Cerebellar cortex (tissue), 1 donor: ENCODE measurements around the gene RALY.

ENCODE experiments used
- DNase-seq: peaks from one replicate; pipeline ENCODE4 v3.0.0-alpha.2; 2015; ENCODE audit warnings: low spot score

The RALY gene

DNA sequence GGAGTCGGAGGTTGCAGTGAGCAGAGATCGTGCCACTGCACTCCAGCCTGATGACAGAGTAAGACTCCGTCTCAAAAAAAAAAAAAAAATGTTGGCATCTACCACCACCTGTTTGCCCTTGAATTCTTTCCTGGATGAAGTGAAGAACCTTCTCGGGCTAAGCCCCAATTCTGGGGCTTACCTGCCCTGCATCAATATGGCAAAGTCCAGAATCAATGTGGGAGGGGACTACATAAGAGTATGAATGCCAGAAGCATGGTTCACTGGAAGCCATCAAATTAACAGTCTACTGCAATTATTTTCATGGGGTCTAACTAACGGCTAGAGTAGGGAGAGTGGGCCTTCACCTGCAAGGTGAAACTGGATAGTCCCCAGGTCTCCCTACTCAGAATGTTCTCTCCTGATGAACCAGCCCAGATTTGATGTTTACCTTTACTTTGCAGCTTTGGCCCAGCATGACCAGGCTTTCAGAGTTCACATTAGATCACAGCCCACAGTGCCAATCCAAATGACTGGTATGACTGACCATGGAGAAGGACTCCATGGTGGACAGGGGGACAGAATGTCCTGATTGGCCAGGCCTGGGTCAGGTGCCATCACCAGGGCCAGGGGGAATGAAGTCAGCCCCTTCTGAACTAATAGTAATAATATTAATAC, 7.0 kb upstream of the RALY start:
- no peak for DNase-seq

DNA sequence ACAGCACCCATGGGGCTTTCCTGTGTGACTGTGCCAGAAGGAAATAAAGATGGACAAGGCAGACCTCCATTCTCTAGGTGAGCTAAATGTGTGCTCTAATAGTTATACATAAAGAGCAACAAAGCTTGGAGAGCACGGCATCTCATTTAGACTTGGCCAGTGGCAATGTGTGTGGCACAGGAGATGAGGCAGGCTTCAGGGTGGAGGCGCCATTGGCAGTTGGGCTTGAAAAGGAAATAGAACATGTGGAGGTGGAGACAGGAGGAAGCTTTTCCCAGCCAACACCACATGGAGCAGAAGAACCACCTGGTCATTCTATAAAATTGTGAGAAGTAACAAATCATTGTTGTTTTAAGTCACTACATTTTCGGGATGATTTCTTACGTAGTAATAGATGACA, 3.6 kb upstream of the RALY start:
- no peak for DNase-seq

DNA sequence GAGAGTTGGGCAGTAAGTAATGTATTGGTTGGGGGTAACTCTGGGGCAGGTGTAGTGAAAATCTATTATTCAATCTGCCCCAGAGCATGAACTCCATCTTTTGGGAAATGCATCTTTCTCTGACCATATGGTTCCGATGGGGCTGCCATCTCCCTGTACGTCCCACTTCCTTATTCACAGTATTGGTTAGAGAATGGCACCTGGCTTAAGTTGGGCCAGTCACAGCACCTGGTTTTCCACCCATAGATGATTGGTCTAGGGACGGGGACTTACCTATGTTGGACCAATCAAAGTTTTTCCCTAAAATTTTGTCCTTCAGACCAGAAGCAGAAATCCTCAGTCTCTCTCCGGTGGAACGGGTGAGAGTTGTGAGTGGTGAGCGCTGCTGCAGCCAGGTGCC, 2.2 kb upstream of the RALY start:
- no peak for DNase-seq

DNA sequence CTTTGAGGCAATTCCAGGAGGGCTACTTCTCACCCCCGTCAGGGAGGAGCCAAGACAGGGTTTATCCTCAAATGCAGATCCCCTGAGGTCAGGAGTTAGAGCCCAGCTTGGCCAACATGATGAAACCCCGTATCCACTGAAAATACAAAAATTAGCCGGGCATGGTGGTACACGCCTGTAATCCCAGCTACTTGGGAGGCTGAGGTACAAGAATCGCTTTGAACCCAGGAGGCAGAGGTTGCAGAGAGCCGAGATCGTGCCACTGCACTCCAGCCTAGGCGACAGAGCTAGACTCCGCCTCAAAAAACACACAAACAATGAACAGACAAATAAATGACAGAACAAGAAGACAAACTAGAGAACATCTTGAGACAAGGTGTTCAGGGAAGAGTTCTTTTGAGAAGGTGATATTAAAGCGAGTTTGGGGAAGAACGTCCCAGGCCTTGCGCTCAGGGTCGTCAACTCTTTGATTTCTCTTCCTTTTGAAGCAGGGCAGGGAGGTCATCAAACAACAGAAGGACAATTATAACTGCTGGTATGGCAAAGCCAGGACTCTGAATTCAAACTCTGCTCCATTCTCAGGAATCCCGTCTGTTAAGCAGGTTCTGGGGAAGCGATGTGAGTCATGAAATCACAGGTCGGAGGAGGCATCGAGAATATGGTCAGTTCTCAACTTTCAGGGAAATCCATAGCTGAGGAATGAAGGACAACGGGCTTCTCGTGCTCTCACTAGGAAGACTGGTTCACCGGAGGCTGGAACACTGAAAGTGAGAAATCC, 1.4 kb upstream of the RALY start:
- no peak for DNase-seq

DNA sequence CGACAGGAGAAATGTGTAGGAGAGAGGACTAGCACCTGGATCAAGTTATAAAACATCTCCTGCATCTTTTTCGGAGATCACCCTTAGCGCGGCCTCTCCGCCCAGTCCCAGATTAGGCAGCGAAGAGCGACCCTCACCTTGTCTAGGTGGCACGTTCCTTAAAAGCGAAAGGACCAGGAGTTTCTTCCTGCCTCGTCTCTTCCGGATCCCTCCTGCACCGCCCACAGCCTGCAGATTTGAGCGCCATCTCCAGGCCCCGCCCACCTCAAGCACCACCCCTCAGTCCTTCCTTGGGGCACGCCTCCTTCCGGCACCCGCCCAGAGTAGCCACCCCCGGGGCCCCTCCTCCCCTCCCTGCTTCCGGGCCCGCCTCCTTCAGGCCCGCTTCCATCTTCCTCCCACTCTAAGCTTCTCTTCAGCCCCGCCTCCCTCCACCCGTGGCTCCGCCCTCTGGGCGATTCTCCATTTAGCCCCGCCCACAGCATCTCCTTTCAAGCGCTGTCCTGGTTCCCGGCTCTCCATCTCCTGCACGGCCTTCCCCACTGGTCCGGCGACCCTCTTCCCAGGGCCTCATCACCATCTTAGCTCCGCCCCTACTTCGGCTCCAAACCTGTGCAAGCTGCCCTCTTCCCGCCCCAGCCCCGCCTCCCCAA, 662 bp upstream of the RALY start:
- peak; percentile 99 for DNase-seq

DNA sequence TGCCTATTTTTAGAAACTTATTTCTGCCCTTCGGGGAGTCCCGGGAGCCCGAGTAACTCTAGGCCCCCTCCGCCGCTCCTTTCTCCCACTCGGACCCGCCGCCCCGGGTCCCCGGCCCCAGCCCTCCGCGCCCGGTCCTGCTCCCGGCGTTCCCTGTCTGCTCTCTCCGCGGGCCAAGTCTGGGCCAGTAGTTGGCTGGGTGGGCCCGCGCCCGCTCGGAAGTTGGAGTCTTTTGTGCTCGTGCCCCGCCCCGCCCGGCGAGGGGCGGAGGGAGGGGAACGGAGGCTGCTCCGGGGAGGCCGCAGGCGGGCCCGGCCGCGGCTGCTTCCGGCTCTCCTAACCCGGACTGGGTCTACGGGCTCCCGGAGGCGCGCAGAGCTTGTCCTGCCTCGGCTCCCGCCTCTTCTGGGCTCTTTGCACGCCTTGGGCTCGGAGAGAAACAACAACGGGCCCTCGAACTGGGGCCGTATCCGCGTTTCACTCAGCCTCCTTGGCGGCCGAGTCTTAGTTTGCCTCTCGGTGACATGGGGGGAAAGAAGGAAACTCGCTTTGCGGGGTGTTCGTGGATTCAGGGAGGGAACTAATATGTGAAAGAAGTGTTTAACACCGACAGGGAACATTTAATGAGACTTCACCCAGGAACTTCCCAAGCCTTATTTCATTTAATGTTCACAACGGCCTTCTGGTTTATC, 657 bp downstream of the RALY start:
- DNase-seq: peak; percentile 62

DNA sequence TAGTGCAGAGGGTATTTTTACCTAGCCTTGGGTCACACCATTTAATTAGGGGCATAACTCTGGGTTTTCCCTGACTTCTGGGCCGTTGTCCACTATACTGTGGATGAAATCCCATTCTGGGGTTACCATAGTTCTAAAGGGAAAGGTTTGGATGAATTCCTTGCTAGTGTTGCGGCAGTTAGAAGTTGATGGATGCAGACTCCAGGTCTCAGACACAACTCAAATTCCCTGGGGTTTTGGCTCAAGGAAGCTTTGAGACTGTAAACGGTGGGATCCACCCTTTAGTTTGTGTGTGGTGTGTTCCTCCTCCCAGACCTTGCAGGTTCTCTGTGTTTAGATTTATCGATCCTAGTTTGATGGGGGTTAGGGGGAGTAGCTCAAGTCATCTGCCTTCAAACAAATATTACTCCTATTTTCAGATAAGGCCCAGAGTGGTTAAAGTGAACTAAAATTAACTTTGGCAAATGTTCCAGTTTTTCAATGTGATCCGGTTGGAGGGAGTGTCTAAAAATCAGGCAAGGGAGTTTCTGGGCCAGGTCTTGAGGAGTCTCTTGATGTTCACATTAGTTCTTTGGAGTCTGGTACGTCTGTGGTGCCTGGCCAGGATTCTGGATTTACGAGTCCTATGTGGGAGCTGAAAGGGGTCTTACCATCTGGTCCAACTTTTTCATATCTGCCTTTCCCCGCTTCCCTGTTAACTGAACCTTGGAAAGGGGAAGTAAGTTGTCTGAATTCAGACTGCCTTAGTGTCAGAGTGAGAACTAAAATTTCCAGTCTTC, 1.5 kb downstream of the RALY start:
- DNase-seq: no peak

DNA sequence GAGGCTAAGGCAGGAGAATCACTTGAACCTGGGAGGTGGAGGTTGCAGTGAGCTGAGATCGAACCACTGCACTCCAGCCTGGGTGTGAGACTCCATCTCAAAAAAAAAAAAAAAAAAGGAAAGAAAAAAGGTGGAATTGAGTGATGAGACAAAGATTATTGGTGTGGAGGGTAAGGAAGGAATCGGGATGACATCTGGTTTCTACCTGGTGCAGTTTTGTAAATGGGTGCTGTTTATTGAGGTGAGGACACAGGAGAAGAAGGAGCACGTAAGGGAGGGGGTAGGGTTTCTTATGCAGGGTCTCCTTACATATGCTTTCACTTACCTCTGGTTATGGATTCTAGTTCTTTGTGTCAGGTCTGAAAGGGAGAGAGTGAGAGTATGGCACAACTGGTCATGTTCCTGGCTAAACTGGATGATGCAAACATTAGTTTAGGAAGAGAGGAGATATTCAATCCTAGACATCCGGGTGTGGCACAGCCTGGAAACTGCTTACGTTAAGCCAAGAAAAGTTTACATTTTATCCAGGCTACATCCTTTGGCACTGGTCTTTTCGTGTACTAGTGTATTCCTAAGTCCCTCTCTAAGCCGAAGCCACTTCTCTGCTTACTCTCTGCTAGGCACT, 5.4 kb downstream of the RALY start:
- no peak for DNase-seq

DNA sequence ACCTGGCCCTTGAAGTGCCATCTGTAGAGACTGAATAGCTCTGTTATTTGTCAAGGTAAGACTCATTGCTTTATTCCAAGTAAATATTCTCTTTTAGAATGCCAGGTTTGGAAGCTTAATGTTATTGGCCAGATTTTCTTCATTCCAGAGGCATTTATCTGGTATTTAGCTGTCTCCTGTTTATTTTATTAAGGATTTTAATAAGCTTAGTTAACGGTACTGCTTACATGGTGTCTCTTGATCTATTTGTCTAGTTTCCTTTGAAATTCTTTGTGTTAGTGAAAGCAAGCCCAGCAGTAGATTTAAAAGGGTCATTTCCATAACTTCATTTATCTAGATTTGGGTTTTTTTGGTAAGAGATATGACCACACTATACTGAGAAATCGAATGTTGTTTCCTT, 7.7 kb downstream of the RALY start:
- no peak for DNase-seq

DNA sequence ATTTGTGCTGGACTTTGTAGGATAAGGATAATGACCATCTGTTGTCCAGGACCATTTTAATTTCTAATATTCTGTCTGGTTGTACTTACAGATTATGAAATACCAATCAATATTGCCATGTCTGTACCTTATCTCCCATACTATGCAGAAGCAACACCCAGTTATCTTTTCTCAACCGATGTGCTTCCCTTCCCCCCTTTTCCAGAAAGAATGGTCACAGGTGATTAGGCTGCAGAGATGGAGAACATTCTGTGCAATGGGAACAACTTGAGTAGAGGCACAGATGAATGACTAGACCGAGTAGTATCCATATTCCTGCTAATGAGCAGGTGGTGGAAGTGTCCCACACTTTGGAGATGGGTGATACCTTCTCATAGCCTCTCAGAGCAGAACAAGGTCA, 10.5 kb downstream of the RALY start:
- DNase-seq: no peak

DNA sequence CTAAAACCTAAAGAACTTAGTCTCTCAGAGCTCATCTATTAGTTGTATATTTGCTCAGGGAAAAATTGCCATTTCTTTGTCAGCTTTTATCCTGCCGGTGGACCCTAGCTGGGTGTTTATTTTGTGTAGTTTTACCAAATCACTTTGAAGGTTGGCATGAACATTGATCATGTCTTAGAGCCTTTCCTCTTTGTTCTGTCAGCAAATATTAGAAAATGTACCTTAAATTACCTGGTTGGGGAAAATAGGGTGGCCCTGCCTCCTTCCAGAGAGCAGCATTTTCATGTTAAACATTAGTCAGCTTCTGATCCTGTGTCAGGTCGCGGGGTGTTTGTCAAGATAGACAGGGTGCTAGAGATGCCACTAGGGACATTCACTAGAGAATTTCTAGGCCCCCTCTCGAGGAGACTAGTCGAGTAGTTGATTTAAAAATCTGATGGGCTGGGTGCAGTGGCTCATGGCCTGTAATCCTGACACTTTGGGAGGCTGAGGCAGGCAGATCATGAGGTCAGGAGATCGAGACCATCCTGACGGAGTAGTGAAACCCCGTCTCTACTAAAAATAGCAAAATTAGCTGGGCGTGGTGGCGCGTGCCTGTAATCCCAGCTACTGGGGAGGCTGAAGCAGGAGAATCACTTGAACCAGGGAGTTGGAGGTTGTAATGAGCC, 11.2 kb downstream of the RALY start:
- DNase-seq: no peak

DNA sequence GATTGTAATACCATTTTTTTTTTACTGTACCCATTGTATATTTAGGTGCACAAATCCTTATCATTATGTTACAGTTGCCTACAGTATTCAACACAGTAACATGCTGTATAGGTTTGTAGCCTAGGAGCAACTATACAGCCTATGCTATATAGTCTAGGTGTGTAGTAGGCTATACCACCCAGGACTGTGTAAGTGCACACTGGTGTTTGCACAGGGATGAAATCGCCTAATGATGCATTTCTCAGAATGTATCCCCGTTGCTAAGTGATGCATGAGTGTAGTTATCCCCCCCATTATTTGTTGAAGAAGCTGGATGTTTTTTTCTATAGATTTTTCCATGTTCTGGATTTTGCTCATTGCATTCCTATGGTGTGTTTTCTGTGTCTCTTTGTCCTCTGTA, 12.9 kb downstream of the RALY start:
- DNase-seq: no peak

DNA sequence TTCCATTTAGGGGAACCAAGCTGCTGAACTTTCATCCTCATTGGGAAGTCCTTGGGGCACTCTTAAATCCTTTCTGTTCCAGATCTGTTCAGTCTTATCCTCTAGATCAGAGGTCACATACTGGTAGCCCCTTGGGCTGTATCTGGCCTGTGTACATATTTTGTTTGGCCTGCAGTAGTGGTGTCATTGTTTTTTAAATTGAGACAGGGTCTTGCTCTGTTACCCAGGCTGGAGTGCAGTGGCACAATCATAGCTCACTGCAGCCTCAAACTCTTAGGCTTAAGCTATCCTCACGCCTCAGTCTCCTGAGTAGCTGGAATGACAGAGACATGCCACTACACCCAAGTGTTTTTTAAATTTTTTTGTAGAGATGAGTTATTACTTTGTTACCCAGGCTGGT, 14.8 kb downstream of the RALY start:
- no peak for DNase-seq

DNA sequence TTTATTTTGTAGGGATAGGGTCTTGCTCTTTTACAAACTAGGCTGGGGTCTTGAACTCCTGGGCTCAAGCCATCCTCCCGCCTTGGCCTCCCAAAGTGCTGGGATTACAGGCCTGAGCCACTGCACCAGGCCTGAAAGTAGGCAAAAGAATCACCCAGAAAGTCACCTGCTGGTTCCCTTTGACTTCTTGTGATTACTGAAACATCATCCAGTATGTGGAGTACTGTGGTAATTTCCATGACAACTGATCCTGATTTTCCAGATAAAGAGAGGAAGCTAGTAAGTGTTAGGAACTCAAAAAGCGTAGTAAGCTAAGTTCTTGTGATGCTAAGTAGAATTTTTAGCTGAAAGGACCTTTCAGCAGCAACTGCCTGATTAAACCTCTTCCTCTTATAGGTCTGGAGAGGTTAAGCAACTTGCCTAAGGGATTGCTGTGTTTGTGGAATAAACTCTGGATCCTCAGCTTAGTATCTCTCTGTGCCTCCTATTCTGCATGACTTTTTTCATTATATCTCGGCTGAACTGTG, 16.8 kb downstream of the RALY start:
- DNase-seq: no peak

DNA sequence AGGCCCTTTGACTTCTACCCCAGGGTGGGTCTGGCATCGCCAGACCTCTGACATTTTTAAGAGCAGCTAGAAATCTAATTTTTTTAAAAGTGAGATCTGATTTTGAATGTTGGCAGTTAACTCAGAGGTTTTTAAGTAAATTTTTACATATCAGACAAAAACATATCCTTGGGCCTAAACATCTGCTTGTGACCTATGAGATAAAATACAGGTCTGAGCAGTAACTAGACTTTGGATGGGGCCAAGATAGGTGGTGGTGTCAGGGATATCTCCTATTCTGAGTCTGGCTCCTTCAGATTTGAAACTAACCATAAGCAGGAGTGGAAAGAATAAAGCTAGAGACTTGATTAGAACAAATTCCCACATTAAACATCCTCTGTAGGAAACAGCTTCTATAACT, 17.6 kb downstream of the RALY start:
- no peak for DNase-seq

DNA sequence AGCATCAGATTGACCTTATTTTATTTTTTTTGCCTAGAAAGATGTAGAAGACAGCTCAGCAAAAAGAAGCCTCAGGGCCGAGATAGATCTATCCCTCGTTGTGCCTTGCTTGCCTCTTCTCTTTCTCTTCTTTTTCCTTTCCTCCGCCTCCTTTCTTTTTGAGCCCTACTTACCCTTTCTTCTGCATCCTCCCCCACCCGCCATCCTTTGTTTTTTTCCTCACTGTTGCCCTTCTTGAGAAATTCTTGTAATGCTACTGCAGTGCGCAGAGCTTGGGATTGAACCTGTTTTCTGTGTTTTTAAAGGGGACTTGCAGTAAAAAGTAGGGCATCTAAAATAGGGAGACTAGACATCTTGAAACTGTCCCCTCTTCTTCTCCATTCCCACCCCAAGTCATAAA, 18.6 kb downstream of the RALY start:
- DNase-seq: no peak

DNA sequence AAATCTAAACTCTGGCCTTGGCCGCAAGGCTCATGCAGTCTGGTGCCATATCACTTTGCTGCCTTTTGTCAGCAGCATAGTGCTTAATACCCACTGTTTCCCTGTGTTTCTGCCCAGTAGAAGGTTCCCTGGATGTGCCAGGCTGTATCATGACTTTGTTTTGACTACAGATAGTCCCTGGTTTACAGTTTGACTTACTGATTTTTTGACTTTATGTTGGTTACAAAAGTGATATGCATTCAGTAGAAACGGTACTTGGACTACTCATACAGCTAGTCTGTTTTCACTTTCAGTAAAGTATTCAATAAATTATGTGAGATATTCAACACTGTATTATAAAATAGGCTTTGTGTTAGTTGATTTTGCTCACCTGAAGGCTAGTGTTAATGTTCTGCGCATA, 19.0 kb downstream of the RALY start:
- no peak for DNase-seq

DNA sequence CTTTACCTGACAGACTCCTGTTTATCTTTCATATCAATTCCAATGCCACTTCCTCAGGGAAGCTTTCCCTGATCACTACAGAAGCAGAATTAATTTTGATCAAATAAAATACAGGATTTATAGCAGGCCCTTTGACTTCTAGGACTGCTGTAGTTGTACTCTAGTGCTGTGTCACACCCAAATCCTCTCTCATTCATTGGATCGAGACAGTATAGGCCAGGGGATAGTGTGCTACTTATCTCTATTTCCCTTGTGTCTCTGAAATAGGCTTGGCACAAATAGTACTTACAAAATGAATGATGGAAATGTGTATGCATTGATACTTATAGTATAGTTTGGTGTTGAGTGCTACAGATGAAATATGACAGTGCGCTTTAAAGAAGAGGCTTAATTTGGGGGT, 19.8 kb downstream of the RALY start:
- no peak for DNase-seq

DNA sequence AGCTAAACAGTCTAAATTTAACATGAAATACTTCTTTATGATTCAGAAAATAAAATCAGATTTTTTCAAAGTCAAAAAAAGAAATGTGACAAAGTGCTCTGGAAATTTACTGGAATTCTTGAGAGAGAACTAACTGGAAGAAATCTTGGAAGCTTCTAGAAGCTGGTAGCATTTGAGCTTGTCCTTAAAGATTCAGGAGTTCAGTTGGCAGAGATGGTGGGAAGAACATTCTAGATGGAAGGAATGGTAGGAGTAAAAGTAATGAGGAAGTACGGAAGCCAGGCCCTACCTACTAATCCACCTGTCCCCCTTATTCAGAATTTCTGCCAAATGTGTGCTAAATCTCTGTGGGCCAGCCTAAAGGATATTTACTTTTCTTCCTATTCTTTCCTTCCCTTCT, 21.2 kb downstream of the RALY start:
- no peak for DNase-seq

DNA sequence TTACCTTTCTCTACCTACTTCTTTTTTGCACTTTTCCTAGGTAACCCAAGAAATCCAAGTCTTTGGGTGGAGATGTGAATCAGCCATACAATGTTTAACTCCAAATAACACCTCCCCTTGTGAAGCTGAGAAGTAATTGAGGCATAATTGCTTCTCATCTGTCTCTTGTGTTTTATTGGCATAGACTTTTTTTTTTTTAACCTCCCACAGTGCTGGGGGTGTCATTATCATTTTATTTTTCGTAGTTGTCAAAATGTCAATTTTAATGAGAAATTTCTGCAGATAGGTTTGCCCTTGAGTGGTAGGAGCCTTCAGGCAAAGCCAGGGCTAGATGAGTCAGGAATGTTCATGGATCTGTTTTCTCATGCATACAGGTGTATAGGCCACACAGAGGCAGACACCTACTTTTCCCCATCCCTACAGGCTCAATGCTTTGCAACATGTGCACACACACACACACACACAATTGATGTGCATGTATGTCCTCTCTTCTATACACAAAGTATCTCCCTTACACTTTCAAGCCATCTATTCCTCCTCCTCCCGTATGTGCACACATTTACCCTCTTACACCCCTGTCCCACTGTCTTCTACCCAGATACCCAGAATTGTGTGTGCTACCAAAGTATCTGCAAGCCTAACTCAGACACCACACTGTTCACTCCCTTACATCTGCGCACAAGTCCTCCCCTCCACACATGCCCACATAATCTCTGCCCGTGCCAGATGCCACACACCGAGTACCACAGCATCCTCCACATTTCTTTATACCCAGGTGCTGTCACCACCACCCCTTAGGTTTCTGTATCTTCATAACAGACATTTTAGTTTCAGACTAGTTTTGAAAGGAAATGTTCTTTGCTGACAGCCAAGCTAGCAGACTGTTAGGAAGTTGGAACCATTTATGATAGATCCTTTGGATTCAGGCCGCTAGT, 22.0 kb downstream of the RALY start:
- DNase-seq: no peak
